Astrocyte of the spinal cord (primary cell): ENCODE data around the gene SHROOM3.

Experiments
- DNase-seq: peaks from one replicate; pipeline ENCODE4 v3.0.0; 2011; ENCODE audit warnings: low read depth, low spot score
- H3K4me3 ChIP-seq: 2 replicates; pipeline ENCODE4 v1.5.1; 2011; ENCODE audit warnings: low read depth, mild to moderate bottlenecking, low read length, moderate library complexity
- CTCF ChIP-seq: IDR thresholded peaks from 2 replicates; pipeline ENCODE4 v1.5.1; 2012; ENCODE audit warnings: low read depth, mild to moderate bottlenecking, low read length, inconsistent platforms
- in situ Hi-C: cut with HindIII; loops from 2 replicates; pipeline ENCODE4 v1.10.0; 2017; ENCODE audit warnings: low sequenced_read_pairs

Gene SHROOM3

GRCh38 chr4:76556452-76556851, 121.4 kb downstream of the SHROOM3 start:
- no peak for TF ChIP-seq CTCF
- in situ Hi-C loops = no loop called here
- H3K4me3 ChIP-seq = no peak overlapping the region
- DNase-seq = no peak

GRCh38 chr4:76558396-76559235, 123.6 kb downstream of the SHROOM3 start:
- no peak overlapping the region for H3K4me3 ChIP-seq
- in situ Hi-C loops = no loop called here
- TF ChIP-seq CTCF = no peak
- no peak for DNase-seq

GRCh38 chr4:76559236-76560071, 124.4 kb downstream of the SHROOM3 start:
- no peak overlapping the region for H3K4me3 ChIP-seq
- in situ Hi-C loops = no loop called here
- no peak for TF ChIP-seq CTCF
- no peak for DNase-seq

DNA sequence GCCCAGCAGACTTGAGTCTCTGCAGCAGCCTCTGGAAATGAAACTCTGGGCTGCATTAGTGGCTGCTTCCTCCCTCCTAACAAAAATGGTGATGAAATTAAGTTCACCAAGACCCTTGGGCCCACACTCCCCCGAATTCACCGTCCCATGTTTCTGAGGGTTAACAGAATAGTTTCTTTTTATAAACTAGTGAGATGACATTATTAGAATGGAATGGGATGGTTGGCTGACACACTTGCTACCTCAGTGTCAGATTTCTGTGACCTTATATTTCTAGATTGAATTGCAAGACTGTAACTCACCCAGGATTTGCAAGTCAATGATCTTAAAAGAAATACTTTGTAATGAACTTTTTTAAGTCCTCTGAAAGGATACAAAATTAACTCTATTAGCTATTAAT, 127.1 kb downstream of the SHROOM3 start:
- TF ChIP-seq CTCF = no peak
- in situ Hi-C loops = no loop called here
- H3K4me3 ChIP-seq = no peak overlapping the region
- peak; percentile 83 for DNase-seq

DNA sequence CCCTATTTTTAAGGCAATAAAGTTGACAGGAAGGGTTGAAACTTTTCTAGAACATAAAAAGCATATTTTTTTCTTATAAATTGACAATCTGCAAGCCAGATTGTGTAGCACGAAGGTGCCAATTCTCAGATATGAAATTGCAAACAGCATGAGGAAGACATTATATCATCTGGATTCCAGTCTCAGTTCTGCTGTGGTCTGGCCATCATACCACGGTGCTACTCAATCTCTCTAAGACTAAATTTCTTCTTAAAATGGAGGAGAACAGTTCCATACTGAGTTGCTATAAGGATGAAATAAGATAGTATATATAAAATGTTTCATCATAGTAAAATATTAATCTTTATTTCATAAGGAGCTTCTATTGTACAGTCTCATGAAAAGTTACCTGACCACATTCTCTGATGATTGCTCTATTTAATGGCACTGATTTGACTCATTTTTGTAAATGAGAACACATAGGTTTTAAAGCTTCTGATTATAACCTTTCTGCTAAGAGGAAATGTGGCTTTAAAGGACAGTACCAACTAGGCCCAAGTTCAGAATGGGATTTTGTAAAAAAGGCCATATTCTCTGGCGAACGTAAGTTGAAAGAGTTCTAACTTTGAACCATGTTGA, 127.9 kb downstream of the SHROOM3 start:
- in situ Hi-C loops = no loop called here
- no peak overlapping the region for H3K4me3 ChIP-seq
- TF ChIP-seq CTCF = no peak
- peak; percentile 40 for DNase-seq

- in situ Hi-C loops = no loop called here
- no peak for TF ChIP-seq CTCF
- no peak overlapping the region for H3K4me3 ChIP-seq
- DNase-seq = peak; percentile 47
These were observed 128.6 kb downstream of the SHROOM3 start for GRCh38 chr4:76563454-76564122.
